Peyer's patch (tissue), 4 donors: ENCODE results near the gene MYH11. TPM values are rescaled to one million over a fixed set of nuclear protein-coding genes. Genes with fewer than 3 reads are reported as not detected.
"Not testable (repeated sequence)": the region's sequence is repeated elsewhere in the genome, so short reads cannot be mapped to it uniquely, and the experiment has no call there.

ENCODE experiments used
- DNase-seq, 3 donors: peaks; one replicate each; pipeline ENCODE4 v3.0.0-alpha.2; 2017 to 2019
- H3K27ac ChIP-seq, 4 donors: fragments of 200-600 bp; sonication (generic); one replicate each; pipeline ENCODE4 v1.5.1; 2016 to 2019
- H3K27me3 ChIP-seq, 2 donors: fragments of 200-600 bp; sonication (generic); one replicate each; pipeline ENCODE4 v1.5.1; 2019
- H3K36me3 ChIP-seq, 3 donors: fragments of 200-600 bp; sonication (generic); one replicate each; pipeline ENCODE4 v1.5.1; 2016 to 2019
- H3K4me1 ChIP-seq, 4 donors: fragments of 200-600 bp; sonication (generic); one replicate each; pipeline ENCODE4 v1.5.1; 2016 to 2019
- H3K4me3 ChIP-seq, 4 donors: fragments of 200-600 bp; sonication (generic); 1 replicate in 3 of 4; 2 replicates in 1 of 4; pipeline ENCODE4 v1.5.1; 2016 to 2019; ENCODE audit warnings: mild to moderate bottlenecking in 1 of 4
- H3K9me3 ChIP-seq, 4 donors: fragments of 200-600 bp; sonication (generic); one replicate each; pipeline ENCODE4 v1.5.1; 2016 to 2019; ENCODE audit warnings: mild to moderate bottlenecking in 1 of 4
- CTCF ChIP-seq, 6 experiments: fragments of 450-650 bp in 4 of 6; fragments of 200-600 bp in 2 of 6; sonication (generic) in 1 of 6; IDR thresholded peaks; one replicate each; pipeline ENCODE4 v1.5.1; 2017 to 2019; ENCODE audit warnings: antibody characterized with exemption in 6 of 6, mild to moderate bottlenecking in 3 of 6, moderate library complexity in 1 of 6
- POLR2A ChIP-seq, 2 donors: fragments of 450-650 bp; IDR thresholded peaks; one replicate each; pipeline ENCODE4 v1.5.1; 2017; ENCODE audit warnings: antibody characterized with exemption in 2 of 2, mild to moderate bottlenecking in 2 of 2, moderate library complexity in 2 of 2
- total RNA-seq, 4 donors: library from RNA; depleted of rRNA; stranded (reverse); fragments of >200 nt; gene quantifications; one replicate each; pipeline ENCODE4 v1.1.0, GENCODE V29; 2016

MYH11 gene
- total RNA-seq, 4 donors from 2014 or later = 39.2 to 248 (median 131) TPM

- peak in 1 of 3 donors; percentile 0 for DNase-seq
- no peaks in the 10 kb centered on the region for H3K9me3 ChIP-seq
- H3K27ac ChIP-seq = peak overlapping the region in 3 of 4 donors; percentile 15 to 89 (median 42)
- H3K4me3 ChIP-seq = peak overlapping the region in 2 of 4 donors; percentile 14 to 41
- TF ChIP-seq POLR2A (IDR thresholded peaks at IDR 0.05) = no peak
- TF ChIP-seq CTCF (IDR thresholded peaks at IDR 0.05) = no peak
- H3K36me3 ChIP-seq = no peaks in the 10 kb centered on the region
- H3K4me1 ChIP-seq = peaks cover 0 to 21% (median 7%) of the 10 kb centered on the region in 4 donors
- no peaks in the 10 kb centered on the region for H3K27me3 ChIP-seq
These were observed 1.2 kb downstream of the MYH11 start for GRCh38 chr16:15855704-15856003.

DNA sequence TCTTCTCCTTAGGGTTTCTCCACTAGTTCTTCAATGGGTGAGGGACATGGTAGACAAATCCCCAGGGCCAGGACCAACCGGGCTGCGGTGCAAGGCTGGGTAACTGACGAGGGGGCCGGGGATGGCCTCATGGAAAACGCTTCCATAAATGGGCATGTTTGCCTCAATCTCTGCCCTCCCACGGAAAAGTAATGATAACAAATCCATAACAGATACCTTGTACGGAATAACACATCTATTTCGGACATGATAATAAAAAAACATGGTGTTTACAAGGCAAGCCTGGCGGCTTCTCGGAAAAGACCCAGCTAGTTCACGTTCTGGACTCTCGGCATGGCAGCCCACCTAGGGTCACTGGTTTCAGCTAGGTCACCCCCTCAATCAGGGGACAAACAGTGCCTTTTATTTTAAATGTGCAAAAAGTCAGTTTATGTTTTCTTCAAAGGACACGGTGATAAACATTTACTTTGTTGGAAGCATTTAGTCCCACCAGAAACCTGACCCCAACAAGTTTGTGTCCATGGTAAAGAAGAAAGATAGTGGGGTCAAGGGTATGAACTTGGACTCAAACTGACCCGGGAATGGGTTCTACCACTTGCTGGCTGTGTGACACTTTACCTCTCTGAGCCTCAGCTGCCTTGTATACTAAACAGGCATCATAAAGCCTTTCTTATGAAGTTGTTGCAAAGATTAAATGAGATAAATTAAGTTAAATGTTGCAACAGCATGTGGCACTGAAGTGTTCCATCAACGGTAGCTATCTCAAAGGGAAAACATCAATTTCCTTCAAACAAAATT is 1.7 kb downstream of the MYH11 start:
- peak in 1 of 3 donors; percentile 28 for DNase-seq
- Histone ChIP-seq H3K4me1 (peaks cover 0 to 21% (median 7%) of the 10 kb centered on the region in 4 donors), H3K4me3 (peak overlapping the region in 2 of 4 donors; percentile 14 to 41), H3K27ac (peak overlapping the region in 2 of 4 donors; percentile 42 to 89), H3K9me3 (no peaks in the 10 kb centered on the region), H3K36me3 (no peaks in the 10 kb centered on the region), H3K27me3 (no peaks in the 10 kb centered on the region)
- no peak for TF ChIP-seq CTCF (IDR thresholded peaks at IDR 0.05)
- TF ChIP-seq POLR2A (IDR thresholded peaks at IDR 0.05) = no peak

DNA sequence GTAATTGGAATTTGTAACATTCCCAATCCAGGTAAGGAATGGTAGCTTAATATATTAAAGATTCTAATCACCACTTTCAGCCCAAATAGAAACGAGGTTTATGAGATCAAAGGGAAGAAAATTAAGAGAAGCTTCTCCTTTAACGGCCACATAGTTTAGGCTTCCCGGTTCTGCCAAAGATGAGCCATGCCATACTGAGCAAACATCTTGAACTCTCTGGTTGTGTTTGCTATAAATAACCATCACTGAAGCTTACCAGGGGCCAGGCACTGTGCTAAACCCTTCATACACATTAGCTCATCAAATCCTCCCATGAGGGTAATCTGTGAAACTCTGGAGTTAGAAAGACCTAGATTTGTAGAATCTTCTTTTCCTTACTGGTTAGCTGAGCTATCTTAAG is 2.8 kb downstream of the MYH11 start:
- Histone ChIP-seq H3K36me3 (no peaks in the 10 kb centered on the region), H3K27ac (peak overlapping the region in 2 of 4 donors; percentile 33 to 89), H3K4me1 (peaks cover 0 to 21% (median 7%) of the 10 kb centered on the region in 4 donors), H3K4me3 (peak overlapping the region in 1 of 4 donors; percentile 41), H3K27me3 (no peaks in the 10 kb centered on the region), H3K9me3 (no peaks in the 10 kb centered on the region)
- no peak for TF ChIP-seq CTCF (IDR thresholded peaks at IDR 0.05)
- no peak for TF ChIP-seq POLR2A (IDR thresholded peaks at IDR 0.05)
- DNase-seq = peak in 1 of 3 donors; percentile 1

DNA sequence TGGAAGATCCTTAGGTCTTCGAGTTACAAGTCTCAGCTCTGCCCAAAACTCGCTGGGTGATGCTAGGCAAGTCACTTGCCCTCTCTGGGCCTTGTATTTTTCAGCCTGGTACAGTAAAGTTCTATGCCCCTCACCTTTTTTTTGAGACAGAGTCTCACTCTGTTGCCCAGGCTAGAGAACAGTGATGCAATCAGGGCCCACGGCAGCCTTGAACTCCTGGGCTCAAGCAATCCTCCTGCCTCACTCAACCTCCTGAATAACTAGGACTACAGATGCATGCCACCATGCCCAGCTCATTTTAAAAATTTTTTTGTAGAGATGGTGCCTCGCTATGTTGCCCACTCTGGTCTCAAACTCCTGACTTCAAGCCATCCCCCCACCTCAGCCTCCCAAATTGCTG is 3.8 kb downstream of the MYH11 start:
- peak overlapping the region in 1 of 4 donors; percentile 89 for H3K27ac ChIP-seq

DNA sequence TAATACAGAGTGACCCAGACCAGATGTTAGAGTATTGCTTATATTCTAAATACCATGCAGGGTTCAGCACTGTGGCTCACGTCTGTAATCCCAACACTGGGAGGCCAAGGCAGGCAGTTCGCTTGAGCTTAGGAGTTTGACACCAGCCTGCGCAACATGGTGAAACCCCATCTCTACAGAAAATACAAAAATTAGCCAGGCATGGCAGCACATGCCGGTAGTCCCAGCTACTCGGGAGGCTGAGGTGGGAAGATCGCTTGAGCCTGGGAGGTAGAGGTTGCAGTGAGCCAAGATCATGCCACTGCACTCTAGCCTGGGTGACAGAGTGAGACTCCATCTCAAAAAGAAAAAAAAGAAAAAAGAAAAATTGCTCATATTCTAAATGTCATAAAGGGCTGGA is 6.3 kb downstream of the MYH11 start:
- H3K4me3 ChIP-seq = peak overlapping the region in 1 of 4 donors; percentile 8

More for the DNA sequence above, 3.8 kb downstream of the MYH11 start:
- no peaks in the 10 kb centered on the region for H3K27me3 ChIP-seq
- peaks cover 0 to 14% (median 5%) of the 10 kb centered on the region in 4 donors for H3K4me1 ChIP-seq
- no peaks in the 10 kb centered on the region for H3K9me3 ChIP-seq
- DNase-seq = no peak
- peak overlapping the region in 1 of 4 donors; percentile 41 for H3K4me3 ChIP-seq
- H3K36me3 ChIP-seq = no peaks in the 10 kb centered on the region
- TF ChIP-seq POLR2A (IDR thresholded peaks at IDR 0.05) (no peak), CTCF (IDR thresholded peaks at IDR 0.05) (no peak)

GRCh38 chr16:15849209-15849981 is 7.4 kb downstream of the MYH11 start:
- Histone ChIP-seq H3K27me3 (no peaks in the 10 kb centered on the region), H3K4me1 (no peaks in the 10 kb centered on the region), H3K4me3 (no peak overlapping the region), H3K9me3 (no peaks in the 10 kb centered on the region), H3K36me3 (no peaks in the 10 kb centered on the region), H3K27ac (peak overlapping the region in 1 of 4 donors; percentile 38)
- DNase-seq = no peak
- TF ChIP-seq POLR2A (IDR thresholded peaks at IDR 0.05) (no peak), CTCF (IDR thresholded peaks at IDR 0.05) (no peak)

More for the DNA sequence above, 6.3 kb downstream of the MYH11 start:
- not testable (repeated sequence) for H3K36me3 ChIP-seq, H3K27ac ChIP-seq, H3K27me3 ChIP-seq, H3K9me3 ChIP-seq, H3K4me1 ChIP-seq
- peak in 1 of 3 donors; percentile 9 for DNase-seq
